OCI-LY7 (cell line): ENCODE results near the gene RPGRIP1L. TPM values are rescaled to one million over a fixed set of nuclear protein-coding genes. Genes with fewer than 3 reads are reported as not detected.

Experiments used
- BruUV-seq: library from RNA; stranded (reverse); fragments of 400-500 nt; replicated peaks from 2 replicates; lab custom pipeline; 2021; lab: Mats Ljungman, UMichigan
- CTCF ChIA-PET: fragments of 300-600 bp; sonication (Branson Sonifier 250); formaldehyde crosslinking; loops from one replicate; lab custom pipeline; 2022; ENCODE audit warnings: antibody characterized with exemption; ENCODE audit not compliant: unreplicated experiment; lab: Charles Lee
- POLR2A ChIA-PET: fragments of 300-600 bp; sonication (Branson Sonifier 250); formaldehyde crosslinking; loops from one replicate; lab custom pipeline; 2022; ENCODE audit warnings: antibody characterized with exemption; lab: Charles Lee
- DNase-seq: peaks from one replicate; pipeline ENCODE4 v3.0.0-alpha.2; 2015; ENCODE audit warnings: low spot score
- H2AFZ ChIP-seq: fragments of 200-600 bp; sonication (generic), shearing (Covaris generic); 2 replicates; pipeline ENCODE4 v1.6.1; 2014; ENCODE audit warnings: mild to moderate bottlenecking, antibody characterized with exemption, low read length, moderate library complexity
- H3K27ac ChIP-seq: fragments of 200-600 bp; sonication (generic); 2 replicates; pipeline ENCODE4 v1.5.1; 2014; ENCODE audit warnings: mixed run types, low read depth, mild to moderate bottlenecking, moderate library complexity, low read length, inconsistent platforms; ENCODE audit not compliant: poor library complexity, severe bottlenecking
- H3K36me3 ChIP-seq: fragments of 200-600 bp; sonication (generic); 2 replicates; pipeline ENCODE4 v1.6.1; 2014; ENCODE audit warnings: mild to moderate bottlenecking, antibody characterized with exemption, low read length, moderate library complexity, mixed read lengths; ENCODE audit not compliant: insufficient read depth
- H3K4me1 ChIP-seq: fragments of 200-600 bp; sonication (generic); 2 replicates; pipeline ENCODE4 v1.5.1; 2014; ENCODE audit warnings: mild to moderate bottlenecking, low read length; ENCODE audit not compliant: insufficient read depth, poor library complexity, severe bottlenecking
- H3K4me2 ChIP-seq: fragments of 200-600 bp; sonication (generic); 2 replicates; pipeline ENCODE4 v1.6.1; 2014; ENCODE audit warnings: mild to moderate bottlenecking, low read length
- H3K4me3 ChIP-seq: fragments of 200-600 bp; sonication (generic); 2 replicates; pipeline ENCODE4 v1.5.1; 2014; ENCODE audit warnings: mild to moderate bottlenecking, low read depth, low read length; ENCODE audit not compliant: poor library complexity, severe bottlenecking
- H3K79me2 ChIP-seq: fragments of 200-600 bp; sonication (generic); 2 replicates; pipeline ENCODE4 v1.6.1; 2016; ENCODE audit warnings: low read depth, mild to moderate bottlenecking, low read length, moderate library complexity, mixed read lengths; ENCODE audit not compliant: insufficient read depth
- H3K9me2 ChIP-seq: fragments of 200-600 bp; sonication (generic); 2 replicates; pipeline ENCODE4 v1.6.1; 2016; ENCODE audit warnings: mild to moderate bottlenecking, low read length, mixed read lengths; ENCODE audit not compliant: insufficient read depth
- H3K9me3 ChIP-seq: fragments of 200-600 bp; sonication (generic); 2 replicates; pipeline ENCODE4 v1.6.1; 2014; ENCODE audit warnings: mild to moderate bottlenecking, mixed run types, low read length, mixed read lengths
- H4K20me1 ChIP-seq: fragments of 200-600 bp; sonication (generic); 2 replicates; pipeline ENCODE4 v1.6.1; 2014; ENCODE audit warnings: mild to moderate bottlenecking, antibody characterized with exemption, low read length, moderate library complexity, mixed read lengths; ENCODE audit not compliant: insufficient read depth
- EZH2phosphoT487 ChIP-seq: fragments of 200-600 bp; sonication (generic); IDR thresholded peaks from 2 replicates; pipeline ENCODE4 v1.6.1; 2018; ENCODE audit warnings: low read depth, borderline replicate concordance, mild to moderate bottlenecking, mixed run types, antibody characterized with exemption, low read length, moderate library complexity, mixed read lengths
- intact Hi-C: fragments of 100-400 bp; cut with micrococcal nuclease; formaldehyde crosslinking; loops from one replicate; pipeline ENCODE4 v1.10.0; 2022; ENCODE audit not compliant: unreplicated experiment
- total RNA-seq, 2 experiments: library from RNA; depleted of rRNA in 1 of 2; stranded (reverse); fragments of >200 nt in 1 of 2; shearing (Covaris generic) in 1 of 2; gene quantifications; 2 replicates each; pipeline ENCODE4 v1.2.3, GENCODE V29; 2014 to 2022
- TF ChIP-seq, protein P1 (sequence below): fragments of 200-600 bp; sonication (generic); conservative IDR thresholded peaks from 2 replicates; pipeline ENCODE4 v1.5.1; 2014; ENCODE audit warnings: mild to moderate bottlenecking, antibody characterized with exemption, low read length, moderate library complexity, mixed read lengths

Gene RPGRIP1L
- total RNA-seq, 2 experiments from 2014 or later, result 12.7 to 15.4 TPM

DNA sequence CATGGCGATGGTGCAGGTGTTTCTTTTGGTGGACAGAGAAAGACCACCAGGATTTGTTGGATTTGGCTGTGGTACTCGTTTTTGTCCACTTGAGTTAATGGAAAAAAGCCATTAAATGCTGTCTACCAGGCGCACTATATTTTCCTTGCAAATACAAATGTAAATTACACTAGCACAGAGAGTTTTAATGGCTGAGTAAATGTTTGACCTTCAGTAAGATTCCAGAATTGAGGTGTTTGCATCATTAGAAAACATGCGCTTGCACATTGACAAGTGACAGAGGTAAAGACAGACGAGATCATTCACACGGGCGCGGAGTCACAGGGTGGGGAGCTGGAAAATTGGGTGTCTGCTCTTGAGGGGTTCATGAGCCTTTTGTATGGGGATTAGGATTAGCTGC lies 147.1 kb downstream of the RPGRIP1L start:
- ChIA-PET POLR2A (no interaction called here), CTCF (no interaction called here)
- Histone ChIP-seq H3K9me2 (no peaks in the 10 kb centered on the region), H3K36me3 (no peaks in the 10 kb centered on the region), H3K9me3 (no peaks in the 10 kb centered on the region), H4K20me1 (no peaks in the 10 kb centered on the region), H3K4me2 (no peak overlapping the region), H3K27ac (no peak overlapping the region), H3K79me2 (no peaks in the 10 kb centered on the region), H3K4me3 (no peak overlapping the region), H3K4me1 (no peaks in the 10 kb centered on the region), H2AFZ (no peak overlapping the region)
- TF ChIP-seq EZH2phosphoT487, result no peak
- TF ChIP-seq, protein P1, sequence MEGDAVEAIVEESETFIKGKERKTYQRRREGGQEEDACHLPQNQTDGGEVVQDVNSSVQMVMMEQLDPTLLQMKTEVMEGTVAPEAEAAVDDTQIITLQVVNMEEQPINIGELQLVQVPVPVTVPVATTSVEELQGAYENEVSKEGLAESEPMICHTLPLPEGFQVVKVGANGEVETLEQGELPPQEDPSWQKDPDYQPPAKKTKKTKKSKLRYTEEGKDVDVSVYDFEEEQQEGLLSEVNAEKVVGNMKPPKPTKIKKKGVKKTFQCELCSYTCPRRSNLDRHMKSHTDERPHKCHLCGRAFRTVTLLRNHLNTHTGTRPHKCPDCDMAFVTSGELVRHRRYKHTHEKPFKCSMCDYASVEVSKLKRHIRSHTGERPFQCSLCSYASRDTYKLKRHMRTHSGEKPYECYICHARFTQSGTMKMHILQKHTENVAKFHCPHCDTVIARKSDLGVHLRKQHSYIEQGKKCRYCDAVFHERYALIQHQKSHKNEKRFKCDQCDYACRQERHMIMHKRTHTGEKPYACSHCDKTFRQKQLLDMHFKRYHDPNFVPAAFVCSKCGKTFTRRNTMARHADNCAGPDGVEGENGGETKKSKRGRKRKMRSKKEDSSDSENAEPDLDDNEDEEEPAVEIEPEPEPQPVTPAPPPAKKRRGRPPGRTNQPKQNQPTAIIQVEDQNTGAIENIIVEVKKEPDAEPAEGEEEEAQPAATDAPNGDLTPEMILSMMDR, result no peak
- no TSS peak for BruUV-seq
- intact Hi-C loops, result no loop called here
- no peak for DNase-seq

GRCh38 chr16:53549970-53550690 lies 153.5 kb downstream of the RPGRIP1L start:
- no TSS peak for BruUV-seq
- POLR2A ChIA-PET, result interaction anchor here (0.8 kb wide), 1 partner anchor 34 kb away, joined by 3 read pairs; no protein-coding TSS in a partner anchor
- no peaks in the 10 kb centered on the region for H4K20me1 ChIP-seq
- CTCF ChIA-PET, result no interaction called here
- H3K79me2 ChIP-seq, result no peaks in the 10 kb centered on the region
- no peaks in the 10 kb centered on the region for H3K4me1 ChIP-seq
- no peaks in the 10 kb centered on the region for H3K9me3 ChIP-seq
- peak; percentile 63 for DNase-seq
- TF ChIP-seq, protein P1, result peak; percentile 83
- TF ChIP-seq EZH2phosphoT487, result no peak
- H3K4me2 ChIP-seq, result no peak overlapping the region
- no peak overlapping the region for H3K27ac ChIP-seq
- no peaks in the 10 kb centered on the region for H3K9me2 ChIP-seq
- H3K4me3 ChIP-seq, result no peak overlapping the region
- no peak overlapping the region; the same call in 1 of the 2 replicates for H2AFZ ChIP-seq
- no peaks in the 10 kb centered on the region for H3K36me3 ChIP-seq
- intact Hi-C loops, result no loop called here

Other genes starting within 250 kb of the RPGRIP1L start
- 12.4 and 12.7 TPM in 2 replicates for gene AKTIP, start 200.7 kb downstream of the RPGRIP1L start, total RNA-seq (2014; rRNA removed; shearing (Covaris generic))
- gene AKTIP, start 200.7 kb downstream of the RPGRIP1L start, total RNA-seq (2022), result 17.9 and 18.7 TPM in 2 replicates
- gene FTO, start 297 bp upstream of the RPGRIP1L start, total RNA-seq (2014; rRNA removed; shearing (Covaris generic)), result 47.9 and 57.1 TPM in 2 replicates
- gene FTO, start 297 bp upstream of the RPGRIP1L start, total RNA-seq (2022), result 64.3 and 68.0 TPM in 2 replicates